ENCODE data around the gene LYPD5. TPM values are rescaled to one million over a fixed set of nuclear protein-coding genes. Genes with fewer than 3 reads are reported as not detected.
"Not testable (repeated sequence)": the region's sequence is repeated elsewhere in the genome, so short reads cannot be mapped to it uniquely, and the experiment has no call there.

Gene LYPD5
- polyA plus RNA-seq, 1 donor from 2014 or later = not detected

DNA sequence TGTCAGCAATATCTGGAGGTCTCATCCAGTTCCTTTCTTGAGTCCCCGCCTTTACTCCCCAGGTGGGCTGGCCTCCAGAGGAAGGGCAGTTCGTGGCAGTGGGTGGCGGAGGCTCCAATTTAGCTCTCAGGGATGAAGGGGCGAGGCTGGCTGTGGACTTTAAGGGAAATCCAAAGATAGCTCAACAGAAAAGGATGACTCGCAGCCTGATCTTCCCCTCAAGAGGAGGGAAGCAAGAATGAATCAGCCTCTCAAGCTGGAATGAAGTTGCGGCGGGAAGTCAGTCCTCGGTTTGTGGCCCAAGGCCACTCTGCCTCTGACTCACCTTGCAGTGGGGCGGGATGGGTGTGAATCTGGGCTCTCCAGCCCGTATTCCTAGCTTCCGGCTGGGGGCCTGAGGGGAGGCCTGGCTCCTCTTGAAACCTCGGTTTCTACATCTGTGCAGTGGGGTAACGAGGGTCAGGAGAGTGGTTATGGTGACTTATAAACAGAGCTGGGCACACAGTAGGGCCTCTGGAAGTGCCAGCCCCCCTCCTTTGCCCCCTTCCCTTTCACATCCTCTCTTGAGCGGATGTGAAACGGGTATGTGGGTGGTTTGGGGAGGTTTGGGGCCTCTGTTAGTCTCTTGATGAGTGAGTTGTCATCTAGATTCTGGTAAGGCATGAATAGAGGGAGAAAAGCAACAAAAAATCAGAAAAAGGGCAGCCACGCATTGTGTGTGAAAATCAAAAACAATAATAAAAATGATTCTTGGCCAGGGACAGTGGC, 37.0 kb downstream of the LYPD5 start:
- H3K4me3 ChIP-seq (ENCODE audit: low read length) = no peak overlapping the region
- no peaks in the 10 kb centered on the region for H3K79me2 ChIP-seq (replicated peaks; ENCODE audit: insufficient read depth, low read length)
- H3K4me2 ChIP-seq (ENCODE audit: low read length) = no peak overlapping the region
- H3K9ac ChIP-seq (ENCODE audit: low read length) = no peak overlapping the region
- no peaks in the 10 kb centered on the region for H4K20me1 ChIP-seq (ENCODE audit: insufficient read depth)
- no peak overlapping the region for H3K27ac ChIP-seq (ENCODE audit: low read length)
- TF ChIP-seq REST (IDR thresholded peaks at IDR 0.05; ENCODE audit: borderline replicate concordance) = no peak
- no peak for TF ChIP-seq POLR2AphosphoS5 (IDR thresholded peaks at IDR 0.05)
- no peak for TF ChIP-seq SMC3 (conservative IDR thresholded peaks at IDR 0.05; ENCODE audit: poor library complexity)
- TF ChIP-seq RAD21 (conservative IDR thresholded peaks at IDR 0.05) = no peak
- TF ChIP-seq EZH2 (IDR thresholded peaks at IDR 0.05; ENCODE audit: borderline replicate concordance, insufficient read depth, low read length, poor library complexity, severe bottlenecking) = no peak
- no peak for TF ChIP-seq TAF1 (IDR thresholded peaks at IDR 0.05; ENCODE audit: low read depth)
- TF ChIP-seq EP300 (conservative IDR thresholded peaks at IDR 0.05; ENCODE audit: poor library complexity, severe bottlenecking) = no peak
- no peaks in the 10 kb centered on the region for H3K27me3 ChIP-seq (ENCODE audit: insufficient read depth, low read depth, low read length)
- H3K36me3 ChIP-seq (ENCODE audit: insufficient read depth, low read length) = no peaks in the 10 kb centered on the region
- no peak overlapping the region for H2AFZ ChIP-seq (ENCODE audit: low read depth, low read length)
- H3K9me3 ChIP-seq (ENCODE audit: low read length) = no peaks in the 10 kb centered on the region
- no peaks in the 10 kb centered on the region for H3F3A ChIP-seq (ENCODE audit: insufficient read depth, low read length, poor library complexity, severe bottlenecking)
- no peaks in the 10 kb centered on the region for H3K9me2 ChIP-seq (ENCODE audit: insufficient read depth, low read length)

GRCh38 chr19:43764684-43765083, 37.6 kb downstream of the LYPD5 start:
- H3K36me3 ChIP-seq (ENCODE audit: insufficient read depth, low read length); H3F3A ChIP-seq (ENCODE audit: insufficient read depth, low read length, poor library complexity, severe bottlenecking); H3K9me3 ChIP-seq (ENCODE audit: low read length); H2AFZ ChIP-seq (ENCODE audit: low read depth, low read length); H3K27me3 ChIP-seq (ENCODE audit: insufficient read depth, low read depth, low read length); H3K79me2 ChIP-seq (replicated peaks; ENCODE audit: insufficient read depth, low read length); H3K9ac ChIP-seq (ENCODE audit: low read length); H4K20me1 ChIP-seq (ENCODE audit: insufficient read depth); H3K9me2 ChIP-seq (ENCODE audit: insufficient read depth, low read length); H3K27ac ChIP-seq (ENCODE audit: low read length); H3K4me3 ChIP-seq (ENCODE audit: low read length); H3K4me2 ChIP-seq (ENCODE audit: low read length): not testable (repeated sequence)

- Histone ChIP-seq H2AFZ (ENCODE audit: low read depth, low read length) (no peak overlapping the region), H3K79me2 (replicated peaks; ENCODE audit: insufficient read depth, low read length) (no peaks in the 10 kb centered on the region), H3K9me3 (ENCODE audit: low read length) (no peaks in the 10 kb centered on the region), H3K27me3 (ENCODE audit: insufficient read depth, low read depth, low read length) (no peaks in the 10 kb centered on the region), H3K27ac (ENCODE audit: low read length) (no peak overlapping the region), H3K4me2 (ENCODE audit: low read length) (no peak overlapping the region), H3F3A (ENCODE audit: insufficient read depth, low read length, poor library complexity, severe bottlenecking) (no peaks in the 10 kb centered on the region), H3K36me3 (ENCODE audit: insufficient read depth, low read length) (no peaks in the 10 kb centered on the region), H3K4me3 (ENCODE audit: low read length) (no peak overlapping the region), H3K9me2 (ENCODE audit: insufficient read depth, low read length) (no peaks in the 10 kb centered on the region), H4K20me1 (ENCODE audit: insufficient read depth) (no peaks in the 10 kb centered on the region), H3K9ac (ENCODE audit: low read length) (no peak overlapping the region)
- TF ChIP-seq SMC3 (conservative IDR thresholded peaks at IDR 0.05; ENCODE audit: poor library complexity) (no peak), EP300 (conservative IDR thresholded peaks at IDR 0.05; ENCODE audit: poor library complexity, severe bottlenecking) (no peak), MXI1 (conservative IDR thresholded peaks at IDR 0.05; ENCODE audit: poor library complexity, severe bottlenecking) (no peak), REST (IDR thresholded peaks at IDR 0.05; ENCODE audit: borderline replicate concordance) (no peak), POLR2AphosphoS5 (IDR thresholded peaks at IDR 0.05) (no peak), RAD21 (conservative IDR thresholded peaks at IDR 0.05) (no peak), EZH2 (IDR thresholded peaks at IDR 0.05; ENCODE audit: borderline replicate concordance, insufficient read depth, low read length, poor library complexity, severe bottlenecking) (no peak), TAF1 (IDR thresholded peaks at IDR 0.05; ENCODE audit: low read depth) (no peak)
- TF ChIP-seq, protein P1, sequence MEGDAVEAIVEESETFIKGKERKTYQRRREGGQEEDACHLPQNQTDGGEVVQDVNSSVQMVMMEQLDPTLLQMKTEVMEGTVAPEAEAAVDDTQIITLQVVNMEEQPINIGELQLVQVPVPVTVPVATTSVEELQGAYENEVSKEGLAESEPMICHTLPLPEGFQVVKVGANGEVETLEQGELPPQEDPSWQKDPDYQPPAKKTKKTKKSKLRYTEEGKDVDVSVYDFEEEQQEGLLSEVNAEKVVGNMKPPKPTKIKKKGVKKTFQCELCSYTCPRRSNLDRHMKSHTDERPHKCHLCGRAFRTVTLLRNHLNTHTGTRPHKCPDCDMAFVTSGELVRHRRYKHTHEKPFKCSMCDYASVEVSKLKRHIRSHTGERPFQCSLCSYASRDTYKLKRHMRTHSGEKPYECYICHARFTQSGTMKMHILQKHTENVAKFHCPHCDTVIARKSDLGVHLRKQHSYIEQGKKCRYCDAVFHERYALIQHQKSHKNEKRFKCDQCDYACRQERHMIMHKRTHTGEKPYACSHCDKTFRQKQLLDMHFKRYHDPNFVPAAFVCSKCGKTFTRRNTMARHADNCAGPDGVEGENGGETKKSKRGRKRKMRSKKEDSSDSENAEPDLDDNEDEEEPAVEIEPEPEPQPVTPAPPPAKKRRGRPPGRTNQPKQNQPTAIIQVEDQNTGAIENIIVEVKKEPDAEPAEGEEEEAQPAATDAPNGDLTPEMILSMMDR (IDR thresholded peaks at IDR 0.05; ENCODE audit: poor library complexity, severe bottlenecking) = no peak
Measured at GRCh38 chr19:43763473-43763939, 38.7 kb downstream of the LYPD5 start.

All from neural cell (in vitro differentiated cells).